ENCODE results near the gene CATSPERE.

DNA sequence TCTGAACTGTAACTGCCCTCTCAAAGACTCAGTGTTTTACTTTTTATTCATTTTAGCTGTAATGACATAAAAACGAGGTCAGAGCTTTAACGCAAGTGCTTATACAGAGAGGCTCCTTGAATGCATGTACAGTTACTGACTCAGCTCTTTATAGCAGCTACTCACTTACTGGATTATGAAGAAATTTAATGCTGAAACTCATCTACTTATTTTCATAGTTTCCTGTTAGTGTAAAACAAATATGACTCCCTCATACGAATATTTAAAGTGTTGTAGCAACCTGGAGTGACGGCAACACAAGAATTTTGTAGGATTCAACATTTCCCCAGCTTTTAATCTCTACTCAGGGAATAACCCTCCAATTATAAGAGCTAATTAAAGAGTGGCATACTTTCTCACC, 42.0 kb upstream of the CATSPERE start:
- TF ChIP-seq EZH2phosphoT487 (IDR thresholded peaks at IDR 0.05; ENCODE audit: borderline replicate concordance) = no peak
- TF ChIP-seq, protein P1, sequence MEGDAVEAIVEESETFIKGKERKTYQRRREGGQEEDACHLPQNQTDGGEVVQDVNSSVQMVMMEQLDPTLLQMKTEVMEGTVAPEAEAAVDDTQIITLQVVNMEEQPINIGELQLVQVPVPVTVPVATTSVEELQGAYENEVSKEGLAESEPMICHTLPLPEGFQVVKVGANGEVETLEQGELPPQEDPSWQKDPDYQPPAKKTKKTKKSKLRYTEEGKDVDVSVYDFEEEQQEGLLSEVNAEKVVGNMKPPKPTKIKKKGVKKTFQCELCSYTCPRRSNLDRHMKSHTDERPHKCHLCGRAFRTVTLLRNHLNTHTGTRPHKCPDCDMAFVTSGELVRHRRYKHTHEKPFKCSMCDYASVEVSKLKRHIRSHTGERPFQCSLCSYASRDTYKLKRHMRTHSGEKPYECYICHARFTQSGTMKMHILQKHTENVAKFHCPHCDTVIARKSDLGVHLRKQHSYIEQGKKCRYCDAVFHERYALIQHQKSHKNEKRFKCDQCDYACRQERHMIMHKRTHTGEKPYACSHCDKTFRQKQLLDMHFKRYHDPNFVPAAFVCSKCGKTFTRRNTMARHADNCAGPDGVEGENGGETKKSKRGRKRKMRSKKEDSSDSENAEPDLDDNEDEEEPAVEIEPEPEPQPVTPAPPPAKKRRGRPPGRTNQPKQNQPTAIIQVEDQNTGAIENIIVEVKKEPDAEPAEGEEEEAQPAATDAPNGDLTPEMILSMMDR (conservative IDR thresholded peaks at IDR 0.05; ENCODE audit: low read length) = no peak

Measured in Loucy (cell line).